Liver (tissue), 9 donors: Measurements from ENCODE around the gene ULBP2. TPM values are rescaled to one million over a fixed set of nuclear protein-coding genes. Genes with fewer than 3 reads are reported as not detected.

Source experiments
- DNase-seq: peaks from one replicate; pipeline ENCODE4 v3.0.0-alpha.2; 2017; ENCODE audit warnings: low spot score
- H3K27ac ChIP-seq, 2 donors: one replicate each; pipeline ENCODE4 v1.7.0; 2013; ENCODE audit warnings: inconsistent platforms in 2 of 2, low read length in 2 of 2, control low read depth in 1 of 2, low read depth in 1 of 2, mild to moderate bottlenecking in 1 of 2
- H3K27me3 ChIP-seq, 4 donors: one replicate each; pipeline versions ENCODE4 v1.6.1 to v1.7.0; 2013; ENCODE audit warnings: low read length in 3 of 4, inconsistent platforms in 1 of 4, mild to moderate bottlenecking in 1 of 4, moderate library complexity in 1 of 4; ENCODE audit not compliant: control insufficient read depth in 4 of 4, insufficient read depth in 4 of 4
- H3K36me3 ChIP-seq, 4 donors: one replicate each; pipeline versions ENCODE4 v1.6.1 to v1.7.0; 2013; ENCODE audit warnings: low read length in 3 of 4, mild to moderate bottlenecking in 3 of 4, low read depth in 1 of 4, moderate library complexity in 1 of 4; ENCODE audit not compliant: control insufficient read depth in 4 of 4, insufficient read depth in 3 of 4
- H3K4me1 ChIP-seq, 4 donors: one replicate each; pipeline versions ENCODE4 v1.6.1 to v1.7.0; 2013; ENCODE audit warnings: low read length in 3 of 4, mild to moderate bottlenecking in 3 of 4, moderate library complexity in 1 of 4; ENCODE audit not compliant: control insufficient read depth in 4 of 4, insufficient read depth in 4 of 4
- H3K4me3 ChIP-seq, 3 donors: one replicate each; pipeline versions ENCODE4 v1.6.1 to v1.7.0; 2013; ENCODE audit warnings: low read length in 3 of 3, control low read depth in 1 of 3, low read depth in 1 of 3, mild to moderate bottlenecking in 1 of 3
- H3K9ac ChIP-seq, 2 donors: one replicate each; pipeline ENCODE4 v1.7.0; 2013; ENCODE audit warnings: low read length in 2 of 2, mild to moderate bottlenecking in 2 of 2, moderate library complexity in 2 of 2, control low read depth in 1 of 2, low read depth in 1 of 2
- H3K9me3 ChIP-seq, 4 donors: one replicate each; pipeline versions ENCODE4 v1.6.1 to v1.7.0; 2013; ENCODE audit warnings: low read length in 3 of 4; ENCODE audit not compliant: control insufficient read depth in 4 of 4
- EGR1 ChIP-seq, 2 donors: IDR thresholded peaks; 2 replicates each; pipeline ENCODE4 v1.6.1; 2016 to 2018; ENCODE audit warnings: antibody characterized with exemption in 2 of 2, low read depth in 2 of 2
- FOXA1 ChIP-seq: IDR thresholded peaks from 2 replicates; pipeline ENCODE4 v1.6.1; 2016; ENCODE audit warnings: antibody characterized with exemption
- FOXA2 ChIP-seq: IDR thresholded peaks from 2 replicates; pipeline ENCODE4 v1.6.1; 2016; ENCODE audit warnings: antibody characterized with exemption
- GABPA ChIP-seq, 2 donors: IDR thresholded peaks in 1 of 2; conservative IDR thresholded peaks in 1 of 2; 2 replicates each; pipeline ENCODE4 v1.6.1; 2016; ENCODE audit warnings: antibody characterized with exemption in 2 of 2, mild to moderate bottlenecking in 1 of 2, moderate library complexity in 1 of 2
- HNF4A ChIP-seq, 2 donors: conservative IDR thresholded peaks; 2 replicates each; pipeline ENCODE4 v1.6.1; 2016; ENCODE audit warnings: antibody characterized with exemption in 2 of 2, mild to moderate bottlenecking in 2 of 2
- HNF4G ChIP-seq: IDR thresholded peaks from 2 replicates; pipeline ENCODE4 v1.6.1; 2016; ENCODE audit warnings: antibody characterized with exemption
- JUND ChIP-seq, 2 donors: IDR thresholded peaks; 2 replicates each; pipeline ENCODE4 v1.6.1; 2016; ENCODE audit warnings: antibody characterized with exemption in 2 of 2
- RAD21 ChIP-seq, 2 donors: IDR thresholded peaks; 2 replicates each; pipeline ENCODE4 v1.6.1; 2016; ENCODE audit warnings: antibody characterized with exemption in 2 of 2, mild to moderate bottlenecking in 2 of 2
- RXRA ChIP-seq, 2 donors: IDR thresholded peaks; 2 replicates each; pipeline ENCODE4 v1.6.1; 2017 to 2018; ENCODE audit warnings: antibody characterized with exemption in 2 of 2, mild to moderate bottlenecking in 1 of 2
- SP1 ChIP-seq: IDR thresholded peaks from 2 replicates; pipeline ENCODE4 v1.6.1; 2018; ENCODE audit warnings: antibody characterized with exemption, mild to moderate bottlenecking
- TAF1 ChIP-seq: conservative IDR thresholded peaks from 2 replicates; pipeline ENCODE4 v1.6.1; 2016; ENCODE audit warnings: antibody characterized with exemption, mild to moderate bottlenecking
- YY1 ChIP-seq: IDR thresholded peaks from 2 replicates; pipeline ENCODE4 v1.6.1; 2016; ENCODE audit warnings: antibody characterized with exemption, mild to moderate bottlenecking
- WGBS: extraction: QIAGEN DNeasy Blood & Tissue Kit; methylation state at CpG from one replicate; pipeline ENCODE4 v1.1.7; 2013; 5-methylcytosine and 5-hydroxymethylcytosine counted together
- polyA plus RNA-seq, 2 donors: library from polyadenylated mRNA; stranded (reverse) in 1 of 2; unstranded in 1 of 2; fragments of 200-250 nt in 1 of 2; fragments of >200 nt in 1 of 2; fragmentation: Nextera tagmentation in 1 of 2; extraction: Ambion mirVana in 1 of 2; gene quantifications; one replicate each; pipeline versions ENCODE4 v1.2.1 to v1.2.3, GENCODE V29; 2013 to 2015
- total RNA-seq, 2 donors: library from RNA; depleted of rRNA; stranded (reverse); fragments of >200 nt; gene quantifications; one replicate each; pipeline ENCODE4 v1.2.3, GENCODE V29; 2014
- TF ChIP-seq, protein P1 (sequence below): IDR thresholded peaks from 2 replicates; pipeline ENCODE4 v1.6.1; 2016; ENCODE audit warnings: antibody characterized with exemption
- TF ChIP-seq, protein P2 (sequence below): IDR thresholded peaks from 2 replicates; pipeline ENCODE4 v1.6.1; 2016; ENCODE audit warnings: antibody characterized with exemption
- TF ChIP-seq, protein P3 (sequence below): fragments of 150-350 bp; IDR thresholded peaks from 2 replicates; pipeline ENCODE4 v1.5.1; 2017; ENCODE audit warnings: improper control_type of control experiment, low read depth, low read length; ENCODE audit not compliant: missing input control
- TF ChIP-seq, protein P4 (sequence below): IDR thresholded peaks from 2 replicates; pipeline ENCODE4 v1.6.1; 2016; ENCODE audit warnings: antibody characterized with exemption, mild to moderate bottlenecking
- TF ChIP-seq, protein P5 (sequence below): IDR thresholded peaks from 2 replicates; pipeline ENCODE4 v1.6.1; 2016; ENCODE audit warnings: antibody characterized with exemption
- donor health status: healthy.
- donor health status: healthy.
- donor health status: healthy.
- donor health status: healthy.
- donor health status: healthy.

The ULBP2 gene
- total and polyA plus RNA-seq, 4 donors: 0.14 to 0.27 (median 0.20) TPM

DNA sequence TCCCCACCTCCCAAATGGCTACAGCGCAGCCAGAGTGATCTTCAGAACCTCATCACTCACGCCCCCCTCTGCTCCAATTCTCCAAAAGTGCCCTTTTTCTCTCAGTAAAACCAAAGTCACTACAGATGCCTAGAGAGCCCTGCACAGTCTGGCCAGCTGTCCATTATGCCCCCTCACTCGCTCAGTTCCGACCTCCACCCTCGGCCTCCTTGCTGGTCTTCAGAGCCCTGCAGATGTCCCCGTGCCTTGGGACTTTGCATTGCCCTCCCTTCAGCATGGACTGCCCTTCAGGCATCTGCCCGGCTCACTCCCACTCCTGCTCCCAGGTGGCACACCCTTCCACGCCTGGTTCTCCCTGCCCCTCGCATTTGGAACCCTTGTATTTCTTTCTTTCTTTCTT lies 42.8 kb upstream of the ULBP2 start:
- TF ChIP-seq GABPA (IDR thresholded peaks at IDR 0.05 in 1 of 2, conservative IDR thresholded peaks at IDR 0.05 in 1 of 2) (no peak), RAD21 (IDR thresholded peaks at IDR 0.05) (no peak), JUND (IDR thresholded peaks at IDR 0.05) (no peak), TAF1 (no peak), SP1 (no peak), HNF4G (no peak), HNF4A (conservative IDR thresholded peaks at IDR 0.05) (no peak), FOXA2 (no peak), FOXA1 (no peak), RXRA (IDR thresholded peaks at IDR 0.05) (no peak), EGR1 (IDR thresholded peaks at IDR 0.05; ENCODE audit: low read depth in 2 of 2) (no peak), YY1 (no peak)
- TF ChIP-seq, protein P1, sequence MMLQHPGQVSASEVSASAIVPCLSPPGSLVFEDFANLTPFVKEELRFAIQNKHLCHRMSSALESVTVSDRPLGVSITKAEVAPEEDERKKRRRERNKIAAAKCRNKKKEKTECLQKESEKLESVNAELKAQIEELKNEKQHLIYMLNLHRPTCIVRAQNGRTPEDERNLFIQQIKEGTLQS: no peak
- TF ChIP-seq, protein P2, sequence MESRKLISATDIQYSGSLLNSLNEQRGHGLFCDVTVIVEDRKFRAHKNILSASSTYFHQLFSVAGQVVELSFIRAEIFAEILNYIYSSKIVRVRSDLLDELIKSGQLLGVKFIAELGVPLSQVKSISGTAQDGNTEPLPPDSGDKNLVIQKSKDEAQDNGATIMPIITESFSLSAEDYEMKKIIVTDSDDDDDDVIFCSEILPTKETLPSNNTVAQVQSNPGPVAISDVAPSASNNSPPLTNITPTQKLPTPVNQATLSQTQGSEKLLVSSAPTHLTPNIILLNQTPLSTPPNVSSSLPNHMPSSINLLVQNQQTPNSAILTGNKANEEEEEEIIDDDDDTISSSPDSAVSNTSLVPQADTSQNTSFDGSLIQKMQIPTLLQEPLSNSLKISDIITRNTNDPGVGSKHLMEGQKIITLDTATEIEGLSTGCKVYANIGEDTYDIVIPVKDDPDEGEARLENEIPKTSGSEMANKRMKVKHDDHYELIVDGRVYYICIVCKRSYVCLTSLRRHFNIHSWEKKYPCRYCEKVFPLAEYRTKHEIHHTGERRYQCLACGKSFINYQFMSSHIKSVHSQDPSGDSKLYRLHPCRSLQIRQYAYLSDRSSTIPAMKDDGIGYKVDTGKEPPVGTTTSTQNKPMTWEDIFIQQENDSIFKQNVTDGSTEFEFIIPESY: no peak
- TF ChIP-seq, protein P3, sequence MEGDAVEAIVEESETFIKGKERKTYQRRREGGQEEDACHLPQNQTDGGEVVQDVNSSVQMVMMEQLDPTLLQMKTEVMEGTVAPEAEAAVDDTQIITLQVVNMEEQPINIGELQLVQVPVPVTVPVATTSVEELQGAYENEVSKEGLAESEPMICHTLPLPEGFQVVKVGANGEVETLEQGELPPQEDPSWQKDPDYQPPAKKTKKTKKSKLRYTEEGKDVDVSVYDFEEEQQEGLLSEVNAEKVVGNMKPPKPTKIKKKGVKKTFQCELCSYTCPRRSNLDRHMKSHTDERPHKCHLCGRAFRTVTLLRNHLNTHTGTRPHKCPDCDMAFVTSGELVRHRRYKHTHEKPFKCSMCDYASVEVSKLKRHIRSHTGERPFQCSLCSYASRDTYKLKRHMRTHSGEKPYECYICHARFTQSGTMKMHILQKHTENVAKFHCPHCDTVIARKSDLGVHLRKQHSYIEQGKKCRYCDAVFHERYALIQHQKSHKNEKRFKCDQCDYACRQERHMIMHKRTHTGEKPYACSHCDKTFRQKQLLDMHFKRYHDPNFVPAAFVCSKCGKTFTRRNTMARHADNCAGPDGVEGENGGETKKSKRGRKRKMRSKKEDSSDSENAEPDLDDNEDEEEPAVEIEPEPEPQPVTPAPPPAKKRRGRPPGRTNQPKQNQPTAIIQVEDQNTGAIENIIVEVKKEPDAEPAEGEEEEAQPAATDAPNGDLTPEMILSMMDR: no peak
- TF ChIP-seq, protein P4, sequence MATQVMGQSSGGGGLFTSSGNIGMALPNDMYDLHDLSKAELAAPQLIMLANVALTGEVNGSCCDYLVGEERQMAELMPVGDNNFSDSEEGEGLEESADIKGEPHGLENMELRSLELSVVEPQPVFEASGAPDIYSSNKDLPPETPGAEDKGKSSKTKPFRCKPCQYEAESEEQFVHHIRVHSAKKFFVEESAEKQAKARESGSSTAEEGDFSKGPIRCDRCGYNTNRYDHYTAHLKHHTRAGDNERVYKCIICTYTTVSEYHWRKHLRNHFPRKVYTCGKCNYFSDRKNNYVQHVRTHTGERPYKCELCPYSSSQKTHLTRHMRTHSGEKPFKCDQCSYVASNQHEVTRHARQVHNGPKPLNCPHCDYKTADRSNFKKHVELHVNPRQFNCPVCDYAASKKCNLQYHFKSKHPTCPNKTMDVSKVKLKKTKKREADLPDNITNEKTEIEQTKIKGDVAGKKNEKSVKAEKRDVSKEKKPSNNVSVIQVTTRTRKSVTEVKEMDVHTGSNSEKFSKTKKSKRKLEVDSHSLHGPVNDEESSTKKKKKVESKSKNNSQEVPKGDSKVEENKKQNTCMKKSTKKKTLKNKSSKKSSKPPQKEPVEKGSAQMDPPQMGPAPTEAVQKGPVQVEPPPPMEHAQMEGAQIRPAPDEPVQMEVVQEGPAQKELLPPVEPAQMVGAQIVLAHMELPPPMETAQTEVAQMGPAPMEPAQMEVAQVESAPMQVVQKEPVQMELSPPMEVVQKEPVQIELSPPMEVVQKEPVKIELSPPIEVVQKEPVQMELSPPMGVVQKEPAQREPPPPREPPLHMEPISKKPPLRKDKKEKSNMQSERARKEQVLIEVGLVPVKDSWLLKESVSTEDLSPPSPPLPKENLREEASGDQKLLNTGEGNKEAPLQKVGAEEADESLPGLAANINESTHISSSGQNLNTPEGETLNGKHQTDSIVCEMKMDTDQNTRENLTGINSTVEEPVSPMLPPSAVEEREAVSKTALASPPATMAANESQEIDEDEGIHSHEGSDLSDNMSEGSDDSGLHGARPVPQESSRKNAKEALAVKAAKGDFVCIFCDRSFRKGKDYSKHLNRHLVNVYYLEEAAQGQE: no peak
- TF ChIP-seq, protein P5, sequence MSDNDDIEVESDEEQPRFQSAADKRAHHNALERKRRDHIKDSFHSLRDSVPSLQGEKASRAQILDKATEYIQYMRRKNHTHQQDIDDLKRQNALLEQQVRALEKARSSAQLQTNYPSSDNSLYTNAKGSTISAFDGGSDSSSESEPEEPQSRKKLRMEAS: no peak
- Histone ChIP-seq H3K4me1 (peaks cover 3 to 11% (median 7%) of the 10 kb centered on the region in 4 donors), H3K9ac (no peak overlapping the region), H3K36me3 (no peaks in the 10 kb centered on the region), H3K27ac (no peak overlapping the region), H3K4me3 (no peak overlapping the region), H3K27me3 (no peaks in the 10 kb centered on the region), H3K9me3 (no peaks in the 10 kb centered on the region)
- WGBS: 98% methylated on average over 9 of the region's 9 CpGs
- DNase-seq: no peak

DNA sequence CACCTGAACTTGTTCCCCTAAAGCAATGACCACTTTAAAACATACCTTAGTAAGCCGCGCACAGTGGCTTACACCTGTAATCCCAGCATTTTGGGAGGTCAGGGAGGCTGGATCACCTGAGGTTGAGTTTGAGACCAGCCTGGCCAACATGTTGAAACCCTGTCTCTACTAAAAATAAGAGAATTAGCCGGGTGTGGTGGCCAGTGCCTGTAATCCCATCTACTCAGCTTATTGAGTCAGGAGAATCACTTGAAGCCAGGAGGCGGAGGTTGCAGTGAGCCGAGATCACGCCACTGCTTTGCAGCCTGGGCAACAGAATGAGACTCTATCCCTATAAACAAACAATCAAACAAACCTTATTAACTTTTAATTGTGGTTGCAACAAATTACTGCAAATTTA lies 42.3 kb upstream of the ULBP2 start:
- Histone ChIP-seq H3K9me3 (no peaks in the 10 kb centered on the region), H3K4me3 (no peak overlapping the region), H3K4me1 (peaks cover 3 to 11% (median 7%) of the 10 kb centered on the region in 4 donors), H3K27me3 (no peaks in the 10 kb centered on the region), H3K36me3 (no peaks in the 10 kb centered on the region), H3K27ac (no peak overlapping the region), H3K9ac (no peak overlapping the region)
- no peak for DNase-seq
- TF ChIP-seq, protein P3: no peak
- TF ChIP-seq FOXA2 (no peak), HNF4G (no peak), YY1 (no peak)
- TF ChIP-seq, protein P1: no peak
- WGBS: 90% methylated on average over 6 of the region's 6 CpGs
